GM19467 (cell line): Measurements from ENCODE around the gene ROR2.

Experiments used
- ATAC-seq: cut with Tn5 transposase; IDR thresholded peaks from one replicate; pipeline ENCODE4 v1.9.1; 2021; ENCODE audit warnings: mild to moderate bottlenecking, moderate library complexity; ENCODE audit not compliant: unreplicated experiment

ROR2 gene

DNA sequence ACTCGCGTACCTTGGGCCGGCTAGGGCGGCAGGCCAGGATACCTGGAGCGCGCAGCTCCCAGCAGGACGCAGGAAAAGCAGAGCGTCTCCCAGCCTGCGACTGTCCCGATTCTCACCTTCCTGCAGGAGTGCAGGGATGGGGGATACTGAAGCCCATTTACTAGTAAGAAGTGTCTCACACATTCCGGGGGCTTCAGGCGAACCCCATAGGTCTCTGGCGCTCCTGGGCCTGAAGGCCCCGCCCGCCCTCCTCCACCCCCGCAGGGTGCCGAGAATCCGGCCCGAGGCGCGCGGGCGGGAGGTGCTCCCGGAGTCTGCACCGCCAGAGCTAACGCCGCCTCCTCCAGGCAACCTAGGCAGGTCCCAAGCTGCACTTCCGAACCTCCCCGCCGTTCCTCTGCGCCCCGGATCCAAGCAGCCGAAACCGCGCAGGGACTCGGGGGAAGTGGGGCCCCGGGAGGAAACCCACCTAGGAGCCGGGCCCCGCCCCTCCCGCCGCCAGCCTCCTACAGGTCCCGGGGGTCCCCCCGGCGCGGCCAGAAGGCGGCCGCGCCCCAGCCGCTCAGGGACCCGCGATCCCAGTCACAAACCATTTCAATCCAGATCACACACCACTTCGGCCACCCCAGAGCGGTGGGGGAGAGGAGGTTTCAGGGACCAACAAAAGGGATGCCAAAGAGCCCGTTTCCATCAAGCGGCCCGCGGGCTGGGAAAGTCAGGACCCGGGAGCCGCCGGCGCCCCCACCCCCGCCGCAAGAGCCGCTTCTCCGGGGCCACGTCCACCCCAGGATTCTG, 1.2 kb downstream of the ROR2 start:
- ATAC-seq = no peak

DNA sequence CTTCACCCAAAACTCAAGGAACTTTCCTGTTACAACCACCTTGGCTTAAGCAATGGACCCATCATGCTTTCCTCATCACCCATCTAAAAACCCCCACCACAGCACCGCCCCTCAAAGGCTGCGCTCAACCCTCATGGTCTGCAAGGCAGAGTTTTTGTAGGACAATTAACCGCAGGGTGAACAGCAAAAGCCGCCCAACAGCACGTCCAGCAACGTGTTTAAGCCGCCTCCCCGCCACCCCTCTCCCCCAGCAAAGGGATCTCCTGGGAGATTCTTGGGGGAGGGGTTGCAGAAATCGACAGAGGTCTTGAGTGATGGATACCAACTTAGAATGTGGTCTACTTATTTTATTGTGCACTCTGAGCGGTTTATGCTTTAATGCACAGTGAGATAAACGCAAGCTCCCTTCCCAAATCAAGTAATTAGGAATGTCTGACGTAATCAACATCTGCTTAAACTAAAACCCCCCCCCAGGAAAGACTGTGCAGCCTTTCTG, 1.9 kb downstream of the ROR2 start:
- no peak for ATAC-seq

DNA sequence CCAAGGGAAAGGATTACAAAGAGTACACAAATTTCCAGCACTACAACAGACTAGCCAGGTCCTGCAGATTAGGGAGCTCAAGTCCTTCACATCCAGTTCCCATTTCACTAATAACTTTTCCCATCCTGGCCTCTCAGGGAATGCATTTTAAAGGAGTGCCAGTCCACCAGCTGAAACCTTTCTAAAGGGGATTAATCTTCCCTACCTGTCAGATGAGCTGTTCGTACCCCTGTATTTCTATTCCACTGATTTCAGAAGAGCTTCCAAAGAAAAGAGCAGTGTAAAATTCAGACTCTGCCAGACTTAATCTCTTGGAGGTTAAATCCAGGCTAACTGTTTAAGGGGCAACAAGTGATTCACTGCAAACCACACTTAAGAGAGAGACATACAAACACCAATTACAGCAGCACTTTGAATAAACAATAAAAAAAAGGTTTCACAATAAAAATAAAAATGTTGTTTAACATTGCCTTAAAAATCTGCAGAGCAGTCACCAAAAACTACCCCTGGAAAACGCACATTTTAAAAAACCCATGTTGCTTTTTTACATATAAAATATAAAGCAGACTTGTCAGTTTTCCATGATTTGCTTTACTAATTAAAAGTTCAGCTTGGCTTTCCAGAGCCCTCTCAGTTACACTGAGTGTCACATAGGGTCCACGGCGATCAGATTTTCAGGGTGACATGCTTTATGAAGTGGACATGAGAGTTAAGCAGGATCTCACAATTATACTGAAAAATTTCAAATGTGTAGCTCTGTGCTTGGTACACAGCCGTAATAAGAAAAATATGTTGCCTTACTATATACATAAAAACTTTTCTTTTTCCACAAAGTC, 3.2 kb downstream of the ROR2 start:
- ATAC-seq = no peak

DNA sequence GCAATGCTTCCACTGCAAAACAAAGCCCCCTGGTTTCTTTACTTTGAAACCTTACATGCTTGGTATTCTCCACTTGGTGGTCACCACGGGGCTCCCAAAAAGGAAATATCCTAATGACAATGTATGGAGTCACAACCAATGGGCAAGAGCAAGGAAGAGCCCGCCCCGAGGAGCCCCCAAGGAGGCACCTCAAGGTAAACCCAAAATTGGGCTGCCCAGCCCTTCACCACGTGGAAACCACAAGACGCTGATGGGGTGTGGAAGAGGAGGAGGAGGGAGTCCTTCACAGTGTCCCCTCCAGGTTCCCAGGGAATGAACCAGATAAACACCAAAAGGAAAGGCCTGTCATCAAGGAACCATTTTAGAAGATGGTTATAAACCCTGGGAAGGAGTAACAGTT, 3.8 kb downstream of the ROR2 start:
- no peak for ATAC-seq

DNA sequence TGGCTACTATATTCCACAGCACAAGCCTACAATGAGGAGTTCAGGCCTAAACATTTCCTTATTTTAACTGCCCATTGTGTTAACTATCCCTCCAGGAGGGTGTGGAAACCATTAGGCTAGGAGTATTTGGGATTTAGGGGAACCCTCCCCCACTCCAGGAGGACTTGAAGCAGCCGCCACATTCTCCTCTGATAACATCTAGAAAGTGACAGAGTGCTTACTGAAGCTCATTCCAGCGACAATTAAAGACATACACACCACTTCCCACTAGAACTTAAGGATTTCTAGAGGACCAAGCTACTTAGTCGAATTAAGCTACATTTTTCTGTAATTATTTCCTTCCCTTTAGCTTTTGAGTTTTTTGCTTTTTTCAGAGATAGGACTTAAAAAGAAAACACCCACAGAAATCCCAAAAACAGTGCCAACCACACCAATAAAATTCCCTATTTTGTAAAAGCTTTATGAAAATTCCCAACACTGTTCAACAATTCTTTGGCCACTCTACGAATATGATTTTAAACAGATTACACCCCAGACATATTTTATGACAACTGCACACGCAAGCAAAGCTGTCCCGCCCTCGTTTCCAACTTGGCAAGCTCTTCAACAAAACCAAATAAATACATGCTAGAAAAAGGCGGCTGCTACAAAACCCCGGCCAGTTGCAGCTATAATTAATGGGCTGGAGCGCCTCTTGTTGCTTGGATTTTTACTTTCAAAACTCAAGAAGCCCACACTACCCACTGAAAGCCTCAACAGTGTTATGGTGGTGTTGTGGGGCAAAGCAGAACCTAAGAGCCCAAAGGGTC, 4.5 kb downstream of the ROR2 start:
- ATAC-seq = no peak

DNA sequence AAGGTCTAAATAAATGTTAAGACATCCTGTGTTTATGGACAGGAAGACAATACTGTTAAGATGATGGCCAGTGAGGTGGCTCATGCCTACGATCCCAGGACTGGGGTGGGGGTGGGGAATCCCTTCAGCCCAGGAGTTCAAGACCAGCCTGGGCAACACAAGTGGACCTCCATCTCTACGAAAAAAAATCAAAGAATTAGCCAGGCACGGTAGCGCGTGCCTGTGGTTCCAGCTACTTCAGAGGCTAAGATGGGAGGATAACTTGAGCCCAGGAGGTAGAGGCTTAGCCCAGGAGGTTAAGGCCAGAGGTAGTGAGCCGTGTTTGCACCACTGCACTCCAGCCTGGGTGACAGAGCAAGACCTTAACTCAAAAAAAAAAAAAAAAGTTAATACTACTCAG, 5.3 kb downstream of the ROR2 start:
- ATAC-seq = no peak

DNA sequence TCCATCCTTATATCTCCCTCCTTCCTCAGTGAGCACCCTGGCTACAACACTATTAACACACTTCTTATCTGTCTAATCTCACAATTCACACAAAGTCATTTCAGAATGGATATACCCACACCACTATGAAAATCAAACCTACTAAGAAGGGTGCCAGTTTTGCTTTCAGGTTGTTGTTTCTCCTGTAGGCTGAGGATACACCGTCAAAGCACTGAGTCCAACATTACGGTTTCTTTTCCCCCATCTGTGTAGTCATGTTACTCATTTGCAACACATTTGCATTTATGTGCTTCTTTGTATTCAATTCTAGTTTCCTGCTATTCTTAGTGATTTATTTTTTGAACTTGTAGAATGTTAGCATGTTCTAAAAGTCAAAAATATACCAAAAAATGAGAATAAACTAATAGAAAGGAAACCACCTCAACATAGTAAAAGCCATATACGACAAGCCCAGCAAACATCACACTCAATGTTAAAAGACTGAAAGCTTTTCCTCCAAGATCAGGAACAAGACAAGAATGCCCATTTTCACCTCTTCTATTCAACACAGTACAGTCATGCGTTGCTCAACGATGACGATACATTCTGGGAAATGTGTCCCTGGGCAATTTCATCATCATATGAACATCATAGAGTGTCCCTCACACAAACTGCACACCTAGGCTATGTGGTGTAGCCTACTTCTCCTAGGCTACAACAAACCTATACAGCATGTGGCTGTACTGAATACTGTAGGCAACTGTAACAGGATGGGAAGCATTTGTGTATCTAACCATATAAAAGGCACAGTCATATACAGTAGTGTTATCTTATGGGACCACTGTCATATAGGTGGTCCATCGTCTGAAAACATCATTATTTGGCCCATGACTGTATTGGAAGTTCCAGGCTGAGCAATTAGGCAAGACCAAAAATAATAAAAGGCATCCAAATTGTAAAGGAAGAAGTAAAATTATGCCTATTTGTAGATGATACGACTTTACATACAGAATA, 6.3 kb downstream of the ROR2 start:
- no peak for ATAC-seq

DNA sequence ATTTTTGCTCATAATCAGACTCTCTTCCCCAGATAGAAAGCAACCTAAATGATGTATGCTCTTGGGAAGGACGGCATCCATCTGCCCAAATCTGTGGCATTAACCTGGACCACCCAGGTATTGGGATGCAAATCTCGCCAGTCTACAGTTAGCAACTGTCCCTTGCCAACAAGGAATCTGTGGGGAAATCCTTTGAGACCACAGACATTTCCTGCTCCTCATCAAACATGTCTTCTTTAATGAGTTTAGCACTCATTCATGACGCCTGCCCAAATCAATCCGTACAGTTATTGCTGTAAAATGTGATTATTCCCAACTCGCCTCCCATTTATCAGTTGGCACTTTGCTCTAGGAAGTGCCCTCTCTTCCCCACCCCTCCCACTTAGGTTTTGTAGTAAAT, 7.8 kb downstream of the ROR2 start:
- no peak for ATAC-seq

DNA sequence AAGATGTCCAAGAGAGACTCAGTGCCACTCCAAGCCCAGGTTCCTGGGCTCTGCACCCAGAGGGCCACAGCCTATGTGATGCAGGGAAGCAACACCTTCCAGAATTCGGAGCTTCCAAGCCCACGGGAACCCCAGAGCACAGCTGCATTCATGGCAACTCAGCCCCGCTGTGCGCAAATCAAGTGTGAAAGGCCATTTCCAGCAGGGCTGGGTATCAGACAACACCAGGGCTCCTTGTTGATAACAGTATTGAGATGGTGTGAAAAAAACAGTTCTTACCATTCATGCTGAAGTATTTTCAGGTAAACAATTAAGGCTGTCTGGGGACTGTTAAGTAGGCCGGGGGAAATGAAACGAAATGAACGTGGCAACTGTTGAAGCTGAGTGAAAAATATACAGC, 10.1 kb downstream of the ROR2 start:
- ATAC-seq = no peak

DNA sequence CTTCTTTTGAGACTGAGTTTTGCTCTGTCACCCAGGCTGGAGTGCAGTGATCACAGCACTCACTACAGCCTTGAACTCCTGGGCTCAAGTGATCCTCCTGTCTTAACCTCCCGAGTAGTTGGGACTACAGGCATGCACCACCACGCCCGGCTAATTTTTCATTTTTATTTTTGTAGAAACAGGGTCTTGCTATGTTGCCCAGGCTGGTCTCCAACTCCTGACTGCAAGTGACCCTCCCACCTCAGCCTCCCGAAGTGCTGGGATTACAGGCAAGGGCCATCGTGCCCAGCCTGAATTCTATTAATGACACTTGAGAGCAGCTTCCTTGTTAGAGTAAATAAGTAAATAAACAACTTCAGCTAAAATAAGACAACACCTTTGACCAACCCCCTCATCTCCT, 12.3 kb downstream of the ROR2 start:
- ATAC-seq = no peak

DNA sequence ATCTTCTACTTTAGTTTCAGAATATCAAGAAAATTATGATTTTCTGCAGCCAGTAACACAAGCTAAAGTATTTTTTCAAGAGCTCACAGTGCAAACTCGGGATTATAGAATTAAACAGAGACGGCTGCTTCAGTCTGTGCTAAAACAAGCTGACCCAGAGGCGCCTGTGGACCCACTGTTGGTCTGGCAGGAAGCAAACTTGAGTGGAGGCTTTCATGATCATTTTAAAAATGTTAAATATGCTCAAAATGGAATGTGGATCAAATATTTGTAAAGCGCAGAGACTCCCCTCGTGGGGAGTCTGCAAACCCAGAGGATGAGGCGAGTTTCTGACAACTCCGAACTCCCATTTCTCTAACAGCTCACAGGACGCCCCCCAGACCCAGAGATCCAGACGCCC, 13.0 kb downstream of the ROR2 start:
- ATAC-seq = no peak

DNA sequence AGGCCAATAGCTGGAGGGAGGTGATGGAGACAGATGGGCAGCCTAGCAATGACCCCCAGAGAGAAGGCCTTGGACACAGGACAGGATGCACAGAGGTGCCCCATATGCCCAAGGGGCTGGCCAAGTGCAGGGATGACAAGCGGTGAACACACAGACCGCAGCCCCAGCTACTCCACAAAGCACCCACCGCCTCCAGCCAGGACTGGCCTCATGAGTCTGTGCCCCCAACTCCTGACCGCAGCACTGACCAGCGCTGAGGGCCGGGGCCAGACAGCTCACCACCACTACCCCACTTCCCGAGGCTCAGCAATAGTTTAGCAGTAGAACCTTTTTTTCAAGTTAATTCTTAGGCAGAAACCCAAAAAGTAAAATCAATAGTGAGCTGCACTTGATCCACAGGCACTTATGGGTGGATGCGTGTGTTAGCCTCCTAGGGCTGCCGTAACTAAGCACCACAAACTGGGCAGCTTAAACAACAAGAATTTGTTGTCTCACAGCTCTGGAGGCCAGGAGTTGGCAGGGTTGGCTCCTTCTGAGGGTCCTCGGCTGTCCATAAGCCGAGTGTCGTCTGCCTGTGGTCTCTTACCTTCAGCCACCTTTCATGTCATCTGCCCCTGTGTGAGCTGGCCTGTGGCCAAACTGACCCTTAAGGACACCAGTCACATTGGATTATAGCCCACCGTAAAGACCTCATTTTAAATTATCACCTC, 14.1 kb downstream of the ROR2 start:
- no peak for ATAC-seq

DNA sequence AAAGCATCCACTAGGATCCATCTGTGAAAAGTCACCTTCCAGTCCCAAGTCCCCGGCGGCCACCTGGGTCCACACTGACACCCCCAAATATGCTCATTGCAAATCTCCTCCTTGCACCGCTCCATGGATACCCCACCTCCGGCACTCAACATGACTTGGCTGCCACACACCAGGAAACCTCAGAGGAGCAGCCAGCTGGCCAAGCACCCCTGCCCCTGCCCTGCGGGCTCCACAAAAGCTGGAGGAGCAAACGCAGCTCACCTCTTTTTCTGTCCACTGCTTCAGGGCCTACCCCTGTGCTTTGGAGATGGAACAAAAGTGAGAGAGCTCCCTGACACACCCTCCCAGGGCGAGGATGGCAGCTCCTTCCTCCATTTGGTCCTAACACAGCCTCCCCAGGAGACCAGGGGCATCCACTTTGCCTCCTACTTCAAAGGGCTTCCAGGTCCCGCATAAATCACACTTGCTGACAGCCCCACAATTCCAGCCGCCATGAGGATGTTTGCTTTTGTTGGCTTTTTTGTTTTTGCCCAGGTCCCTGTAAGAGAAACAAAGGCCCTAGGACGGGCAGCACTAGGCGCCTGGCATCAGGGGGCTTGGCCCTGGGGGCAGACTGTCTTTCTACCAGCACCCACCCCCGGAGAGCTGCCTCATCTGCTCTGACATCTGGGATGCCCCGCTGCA, 14.8 kb downstream of the ROR2 start:
- no peak for ATAC-seq

DNA sequence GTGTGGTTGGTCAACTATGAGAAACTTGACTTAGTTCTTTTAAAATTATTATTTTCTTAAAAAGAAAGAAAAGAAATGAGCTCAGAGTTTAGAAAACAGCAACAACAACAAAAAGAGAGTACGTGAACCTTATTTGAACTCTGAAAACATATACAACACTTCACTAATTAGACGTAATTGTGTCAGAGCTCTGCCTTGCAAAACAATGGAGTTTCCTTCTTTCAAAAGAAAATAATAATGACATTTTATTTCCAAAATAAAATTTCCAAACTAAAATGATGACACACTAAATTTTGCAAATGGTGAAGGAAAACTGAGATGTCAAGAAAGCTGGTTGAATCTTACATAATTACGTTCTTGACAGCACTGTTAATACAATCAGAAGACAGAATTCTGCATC, 15.4 kb downstream of the ROR2 start:
- no peak for ATAC-seq

DNA sequence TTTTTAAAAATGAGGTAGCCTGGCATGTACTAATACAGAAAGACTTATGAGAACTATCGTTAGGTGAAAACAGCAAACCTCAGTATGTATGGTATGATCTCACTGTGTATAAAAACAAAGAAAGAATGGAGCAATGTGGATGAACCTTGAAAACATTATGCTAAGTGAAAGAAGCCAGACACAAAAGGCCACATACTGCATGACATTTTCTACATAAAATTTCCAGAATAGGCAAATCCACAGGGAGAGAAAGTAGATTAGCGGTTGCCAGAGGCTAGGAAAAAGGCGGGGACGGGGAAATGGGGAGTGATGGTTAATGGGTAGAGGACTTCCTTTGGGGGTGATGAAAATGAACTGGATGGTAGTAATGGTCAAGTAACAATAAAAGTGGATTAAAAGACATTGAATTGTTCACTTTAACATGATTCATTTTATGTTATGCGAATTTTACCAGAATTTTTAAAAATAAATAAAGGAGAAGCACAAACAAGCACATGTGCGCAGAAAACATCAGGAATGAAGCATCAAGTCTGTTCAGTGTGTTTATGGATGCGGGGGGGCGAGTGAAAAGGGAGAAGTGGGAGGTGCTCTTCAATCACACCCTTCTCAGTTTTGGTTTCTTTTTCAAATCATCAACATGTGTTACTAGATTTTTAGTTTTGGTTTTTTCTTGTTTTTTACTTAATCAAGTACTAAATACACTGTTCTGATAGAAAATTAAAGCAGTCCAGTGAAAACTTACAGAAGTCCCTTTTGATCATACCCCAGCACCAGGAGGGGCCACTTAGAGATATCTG, 16.3 kb downstream of the ROR2 start:
- no peak for ATAC-seq

DNA sequence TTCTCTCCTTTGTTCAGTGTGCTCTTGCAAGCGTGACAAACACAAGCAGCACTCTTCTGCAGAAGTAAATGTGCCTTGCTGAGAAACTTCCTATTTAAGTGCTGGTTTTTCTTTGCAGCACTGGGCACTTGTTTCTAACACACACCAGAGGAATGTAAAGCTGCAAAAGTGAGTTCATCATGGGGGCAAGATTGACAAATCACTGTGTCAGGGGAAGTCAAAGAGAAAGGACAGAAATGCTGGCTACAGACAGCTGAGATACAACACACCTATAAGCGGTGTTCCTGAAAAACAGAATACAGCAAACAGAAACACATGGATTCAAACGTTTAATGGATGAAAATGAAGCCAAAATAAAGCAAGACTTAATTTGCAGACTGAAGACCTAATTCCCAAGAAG, 19.6 kb downstream of the ROR2 start:
- ATAC-seq = no peak

DNA sequence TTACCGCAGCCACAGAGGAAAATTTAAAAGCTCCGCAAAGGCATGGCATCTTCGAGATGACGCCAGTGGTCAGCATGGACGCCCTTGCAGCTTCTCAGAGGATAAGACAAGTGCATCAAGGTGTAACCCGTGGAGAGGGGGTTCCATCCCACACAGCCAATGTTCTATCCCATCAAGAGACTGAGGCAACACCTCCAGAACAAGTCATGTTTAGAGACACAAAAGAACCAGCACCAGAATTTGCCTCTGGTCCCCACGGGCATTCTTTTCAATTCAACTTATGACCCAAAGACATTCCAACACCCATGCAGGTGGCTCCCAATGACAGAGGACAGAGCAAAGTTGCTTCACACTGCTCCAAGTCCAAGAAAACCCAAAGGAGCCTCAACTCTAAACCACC, 20.7 kb downstream of the ROR2 start:
- no peak for ATAC-seq

DNA sequence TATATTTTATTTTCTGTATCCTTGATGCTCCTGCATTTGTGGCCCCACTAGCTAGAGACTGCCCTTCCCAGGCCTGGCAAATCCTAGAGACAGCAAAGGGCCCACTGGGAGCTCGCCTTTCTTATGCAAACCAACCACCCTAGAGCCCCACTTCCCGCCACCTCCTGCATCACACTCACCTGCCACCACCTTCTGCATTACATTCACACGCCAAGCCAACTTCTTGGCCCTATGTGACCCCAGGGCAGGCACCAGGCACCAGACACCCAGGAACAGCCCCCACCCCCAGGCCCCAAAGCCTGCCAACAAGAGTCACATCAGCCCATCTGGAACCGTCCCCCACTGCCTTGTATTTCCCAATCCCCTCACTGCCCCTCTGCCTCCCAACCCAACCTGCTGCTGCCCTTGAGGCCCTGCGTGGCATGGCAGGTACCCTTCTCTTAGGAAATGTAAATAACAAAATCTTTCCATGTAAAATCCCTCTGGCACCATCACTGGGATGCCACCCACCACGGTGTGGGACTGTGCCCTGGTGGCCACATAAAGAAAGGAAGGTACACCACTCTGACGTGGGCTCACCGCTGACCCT, 22.0 kb downstream of the ROR2 start:
- no peak for ATAC-seq
